Activated CD4-positive, alpha-beta T cell treated with anti-CD3 and anti-CD28 coated beads, Interleukin-2, amount 10 ng/mL, durations not matched to agents 24 days and 14 days (primary cell): ENCODE data around the gene ZKSCAN1. TPM values are rescaled to one million over a fixed set of nuclear protein-coding genes. Genes with fewer than 3 reads are reported as not detected.

Experiments used
- DNase-seq: peaks from one replicate; pipeline ENCODE4 v3.0.0; 2022
- H3K27ac Mint-ChIP-seq: one replicate; pipeline ENCODE4 v1.8.0; 2022; ENCODE audit warnings: mild to moderate bottlenecking, mixed read lengths
- H3K27me3 Mint-ChIP-seq: one replicate; pipeline ENCODE4 v1.8.0; 2022; ENCODE audit warnings: mixed read lengths
- H3K36me3 Mint-ChIP-seq: one replicate; pipeline ENCODE4 v1.8.0; 2022; ENCODE audit warnings: low read depth, mild to moderate bottlenecking, mixed read lengths
- H3K4me1 Mint-ChIP-seq: one replicate; pipeline ENCODE4 v1.8.0; 2021; ENCODE audit warnings: mixed read lengths
- H3K4me3 Mint-ChIP-seq: one replicate; pipeline ENCODE4 v1.8.0; 2022; ENCODE audit warnings: mild to moderate bottlenecking, moderate library complexity, mixed read lengths
- H3K9me3 Mint-ChIP-seq: one replicate; pipeline ENCODE4 v1.8.0; 2021; ENCODE audit warnings: mixed read lengths
- intact Hi-C: fragments of 100-400 bp; cut with micrococcal nuclease; formaldehyde crosslinking; loops from one replicate; pipeline ENCODE4 v1.15.1; 2023
- total RNA-seq: library from RNA; stranded (reverse); gene quantifications from 2 replicates; pipeline ENCODE4 v1.2.3, GENCODE V29; 2022

ZKSCAN1 gene
- total RNA-seq, 1 donor from 2014 or later: 54.8 TPM

- H3K36me3 Mint-ChIP-seq: peaks cover 23% of the 10 kb centered on the region
- peaks cover 24% of the 10 kb centered on the region for H3K4me1 Mint-ChIP-seq
- intact Hi-C loops: loop anchor here (1.0 to 10.0 kb wide), 4 partner anchors 36 to 941 kb away; partner anchors contain the start of genes CNPY4, FAM200A, SMURF1 and TAF6
- peak overlapping the region; percentile 91 for H3K27ac Mint-ChIP-seq
- DNase-seq: peak; percentile 58
- no peaks in the 10 kb centered on the region for H3K9me3 Mint-ChIP-seq
- peaks cover 10% of the 10 kb centered on the region for H3K27me3 Mint-ChIP-seq
- H3K4me3 Mint-ChIP-seq: peak overlapping the region; percentile 93
These were observed 67.6 kb downstream of the ZKSCAN1 start for GRCh38 chr7:100082978-100083377.

GRCh38 chr7:100085515-100085914, 70.1 kb downstream of the ZKSCAN1 start:
- no peaks in the 10 kb centered on the region for H3K9me3 Mint-ChIP-seq
- no peak overlapping the region for H3K27ac Mint-ChIP-seq
- peaks cover 13% of the 10 kb centered on the region for H3K36me3 Mint-ChIP-seq
- H3K4me1 Mint-ChIP-seq: peaks cover 29% of the 10 kb centered on the region
- no peak for DNase-seq
- no peak overlapping the region for H3K4me3 Mint-ChIP-seq
- intact Hi-C loops: loop anchor here (10.0 kb wide), 1 partner anchor 531 kb away; the partner anchor contains the start of genes FAM200A and ZNF655
- peaks cover 10% of the 10 kb centered on the region for H3K27me3 Mint-ChIP-seq

- intact Hi-C loops: loop anchor here (10.0 kb wide), 1 partner anchor 532 kb away; the partner anchor contains the start of genes FAM200A and ZNF655
- peaks cover 22% of the 10 kb centered on the region for H3K36me3 Mint-ChIP-seq
- peak overlapping the region; percentile 18 for H3K4me3 Mint-ChIP-seq
- no peak overlapping the region for H3K27ac Mint-ChIP-seq
- DNase-seq: no peak
- H3K27me3 Mint-ChIP-seq: peaks cover 10% of the 10 kb centered on the region
- peaks cover 32% of the 10 kb centered on the region for H3K4me1 Mint-ChIP-seq
- H3K9me3 Mint-ChIP-seq: no peaks in the 10 kb centered on the region
These were observed 71.8 kb downstream of the ZKSCAN1 start for GRCh38 chr7:100087055-100087750.

DNA sequence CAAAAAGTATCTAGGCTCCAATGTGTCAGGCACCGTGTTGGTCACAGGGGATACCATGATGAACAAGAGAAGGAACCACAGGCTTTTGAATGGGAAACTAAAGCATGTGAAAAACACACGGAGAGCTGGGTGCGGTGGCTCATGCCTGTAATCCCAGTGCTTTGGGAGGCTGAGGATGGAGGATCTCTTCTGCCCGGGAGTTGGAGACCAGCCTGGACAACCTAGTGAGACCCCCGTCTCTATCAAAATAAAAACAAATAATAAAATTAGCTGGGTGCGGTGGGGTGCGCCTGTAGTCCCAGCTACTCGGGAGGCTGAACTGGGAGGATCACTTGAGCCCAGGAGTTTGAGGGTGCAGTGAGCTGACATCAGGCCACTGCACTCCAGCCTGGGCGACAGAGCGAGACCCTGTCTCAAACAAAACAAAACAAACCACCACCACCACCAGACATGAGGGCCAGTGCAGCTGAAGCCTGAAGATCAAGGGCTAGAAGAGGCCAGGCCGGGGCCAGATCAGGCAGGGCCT, 72.8 kb downstream of the ZKSCAN1 start:
- Mint-ChIP-seq H3K4me1 (peaks cover 27% of the 10 kb centered on the region), H3K4me3 (peak overlapping the region; percentile 86), H3K36me3 (peaks cover 31% of the 10 kb centered on the region), H3K27ac (peak overlapping the region; percentile 94), H3K27me3 (peaks cover 7% of the 10 kb centered on the region), H3K9me3 (no peaks in the 10 kb centered on the region)
- intact Hi-C loops: loop anchor here (2.0 to 10.0 kb wide), 2 partner anchors 39 to 533 kb away; partner anchors contain the start of genes FAM200A, MBLAC1 and ZNF655
- peak; percentile 56 for DNase-seq

DNA sequence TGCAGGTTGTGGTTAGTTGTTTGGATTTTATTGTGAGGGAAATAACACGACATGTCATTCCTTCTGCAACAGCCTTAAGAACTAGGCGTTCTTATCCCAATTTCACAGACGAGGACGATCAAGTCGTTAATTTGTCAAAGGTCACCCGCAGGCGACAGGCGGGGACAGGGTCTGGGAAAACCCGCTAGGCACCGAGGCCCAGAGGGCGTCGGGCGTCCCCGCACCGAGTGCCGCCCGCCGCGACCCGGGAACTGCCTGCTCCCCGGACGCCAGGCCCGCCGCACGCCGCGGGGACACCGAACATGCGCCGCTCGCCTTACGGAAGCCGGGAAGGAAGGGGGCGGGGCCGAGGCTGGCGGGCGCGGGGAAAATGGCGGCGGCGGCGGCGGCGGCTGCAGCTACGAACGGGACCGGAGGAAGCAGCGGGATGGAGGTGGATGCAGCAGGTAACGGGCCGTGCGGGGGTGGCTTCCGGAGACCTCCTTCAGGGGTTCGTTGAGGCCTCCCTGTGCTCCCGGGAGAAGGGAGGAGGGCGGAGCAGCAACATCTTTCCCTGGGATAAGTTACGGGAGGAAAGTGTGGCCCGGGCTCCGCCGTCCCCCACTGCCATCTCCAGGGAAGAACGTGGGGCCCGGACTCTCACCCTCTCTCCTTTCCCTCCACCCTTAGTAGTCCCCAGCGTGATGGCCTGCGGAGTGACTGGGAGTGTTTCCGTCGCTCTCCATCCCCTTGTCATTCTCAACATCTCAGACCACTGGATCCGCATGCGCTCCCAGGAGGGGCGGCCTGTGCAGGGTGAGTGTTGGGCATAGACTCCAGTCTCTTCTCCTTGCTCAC, 73.4 kb downstream of the ZKSCAN1 start, which contains the start of gene COPS6:
Gene COPS6, plus strand, starts transcription at position 349 of the 837 bp plus-strand sequence. Its CDS starts 22 bp downstream, at position 371.
- Mint-ChIP-seq H3K9me3 (no peaks in the 10 kb centered on the region), H3K36me3 (peaks cover 38% of the 10 kb centered on the region), H3K4me1 (peaks cover 29% of the 10 kb centered on the region), H3K27ac (peak within 1 kb of the TSS; percentile 94), H3K4me3 (peak within 1 kb of the TSS; percentile 86), H3K27me3 (peaks cover 7% of the 10 kb centered on the region)
- intact Hi-C loops: loop anchor here (1.0 to 10.0 kb wide), 4 partner anchors 8 to 534 kb away; partner anchors contain the start of genes AP4M1, FAM200A, MBLAC1 and MCM7
- DNase-seq: peak; percentile 97

- Mint-ChIP-seq H3K36me3 (peaks cover 45% of the 10 kb centered on the region), H3K27ac (peak overlapping the region; percentile 94)
These were observed 74.2 kb downstream of the ZKSCAN1 start for GRCh38 chr7:100089458-100090196.

GRCh38 chr7:100090527-100091410, 75.4 kb downstream of the ZKSCAN1 start:
- Mint-ChIP-seq H3K4me1 (peaks cover 35% of the 10 kb centered on the region), H3K27me3 (no peaks in the 10 kb centered on the region), H3K36me3 (peaks cover 55% of the 10 kb centered on the region), H3K4me3 (peak overlapping the region; percentile 86), H3K9me3 (no peaks in the 10 kb centered on the region), H3K27ac (peak overlapping the region; percentile 2)
- intact Hi-C loops: no loop called here
- DNase-seq: peak; percentile 65

More at GRCh38 chr7:100089458-100090196, 74.2 kb downstream of the ZKSCAN1 start:
- no peak for DNase-seq
- Mint-ChIP-seq H3K27me3 (peaks cover 7% of the 10 kb centered on the region), H3K4me1 (peaks cover 29% of the 10 kb centered on the region), H3K4me3 (peak overlapping the region; percentile 86), H3K9me3 (no peaks in the 10 kb centered on the region)
- intact Hi-C loops: loop anchor here (1.0 to 10.0 kb wide), 4 partner anchors 8 to 535 kb away; partner anchors contain the start of genes AP4M1, FAM200A, MBLAC1 and MCM7

Other genes starting within 250 kb of the ZKSCAN1 start
- not detected in 2 replicates for gene CYP3A4, start 231.4 kb upstream of the ZKSCAN1 start, total RNA-seq
- not detected in 2 replicates for gene CYP3A43, start 187.6 kb upstream of the ZKSCAN1 start, total RNA-seq
- 0.19 and 0.33 TPM in 2 replicates for gene OR2AE1, start 138.6 kb upstream of the ZKSCAN1 start, total RNA-seq
- 22.3 and 24.0 TPM in 2 replicates for gene TRIM4, start 96.1 kb upstream of the ZKSCAN1 start, total RNA-seq
- gene GJC3, start 86.0 kb upstream of the ZKSCAN1 start, total RNA-seq: 0.36 TPM in 1 of 2 replicates, not detected in the other
- gene AZGP1, start 39.6 kb upstream of the ZKSCAN1 start, total RNA-seq: not detected in 2 replicates
- gene ZSCAN21, start 34.2 kb downstream of the ZKSCAN1 start, total RNA-seq: 8.0 TPM in 2 replicates
- gene ZNF3, start 66.1 kb downstream of the ZKSCAN1 start, total RNA-seq: 21.5 and 23.3 TPM in 2 replicates
- 109 and 114 TPM in 2 replicates for gene COPS6, start 73.4 kb downstream of the ZKSCAN1 start, total RNA-seq
- gene MCM7, start 85.8 kb downstream of the ZKSCAN1 start, total RNA-seq: 464 and 469 TPM in 2 replicates
- 13.5 and 16.4 TPM in 2 replicates for gene AP4M1, start 86.0 kb downstream of the ZKSCAN1 start, total RNA-seq
- gene TAF6, start 103.8 kb downstream of the ZKSCAN1 start, total RNA-seq: 68.4 and 71.5 TPM in 2 replicates
- 16.2 and 17.0 TPM in 2 replicates for gene CNPY4, start 104.0 kb downstream of the ZKSCAN1 start, total RNA-seq
- gene MBLAC1, start 111.4 kb downstream of the ZKSCAN1 start, total RNA-seq: 3.0 and 3.5 TPM in 2 replicates
- gene LAMTOR4, start 133.3 kb downstream of the ZKSCAN1 start, total RNA-seq: 123 and 126 TPM in 2 replicates
- 31.7 and 39.2 TPM in 2 replicates for gene TRAPPC14, start 143.1 kb downstream of the ZKSCAN1 start, total RNA-seq
- gene GAL3ST4, start 153.0 kb downstream of the ZKSCAN1 start, total RNA-seq: 2.1 TPM in 2 replicates
- 6.3 and 7.9 TPM in 2 replicates for gene GPC2, start 161.8 kb downstream of the ZKSCAN1 start, total RNA-seq
- 23.7 TPM in 2 replicates for gene STAG3, start 162.3 kb downstream of the ZKSCAN1 start, total RNA-seq
- 20.9 and 21.6 TPM in 2 replicates for gene PVRIG, start 204.4 kb downstream of the ZKSCAN1 start, total RNA-seq